Endometrial microvascular endothelial cells (primary cell): Measurements from ENCODE around the gene ANKS1B. TPM values are rescaled to one million over a fixed set of nuclear protein-coding genes. Genes with fewer than 3 reads are reported as not detected.
"Not testable (repeated sequence)": the region's sequence is repeated elsewhere in the genome, so short reads cannot be mapped to it uniquely, and the experiment has no call there.

Experiments used
- in situ Hi-C: cut with HindIII; loops from 2 replicates; pipeline ENCODE4 v1.10.0; 2017; ENCODE audit warnings: low sequenced_read_pairs, low pct_unique_long_range_greater_than_20kb; ENCODE audit errors: inconsistent ontology term
- total RNA-seq: library from RNA; depleted of rRNA; stranded (reverse); fragments of >200 nt; gene quantifications from one replicate; pipeline ENCODE4 v1.2.3, GENCODE V29; 2015; ENCODE audit errors: inconsistent ontology term

Gene ANKS1B
- total RNA-seq, 1 donor from 2014 or later, result not detected

- in situ Hi-C loops, result no loop called here
Observed at GRCh38 chr12:98772818-98773217, 1211.9 kb downstream of the ANKS1B start.

- in situ Hi-C loops, result no loop called here
Observed at GRCh38 chr12:98771811-98772752, 1212.7 kb downstream of the ANKS1B start.

- in situ Hi-C loops, result no loop called here
Observed at GRCh38 chr12:98770230-98770629, 1214.5 kb downstream of the ANKS1B start.

- in situ Hi-C loops, result no loop called here
Observed at GRCh38 chr12:98769068-98769467, 1215.7 kb downstream of the ANKS1B start.

- in situ Hi-C loops, result no loop called here
Observed at GRCh38 chr12:98767248-98767647, 1217.5 kb downstream of the ANKS1B start.

DNA sequence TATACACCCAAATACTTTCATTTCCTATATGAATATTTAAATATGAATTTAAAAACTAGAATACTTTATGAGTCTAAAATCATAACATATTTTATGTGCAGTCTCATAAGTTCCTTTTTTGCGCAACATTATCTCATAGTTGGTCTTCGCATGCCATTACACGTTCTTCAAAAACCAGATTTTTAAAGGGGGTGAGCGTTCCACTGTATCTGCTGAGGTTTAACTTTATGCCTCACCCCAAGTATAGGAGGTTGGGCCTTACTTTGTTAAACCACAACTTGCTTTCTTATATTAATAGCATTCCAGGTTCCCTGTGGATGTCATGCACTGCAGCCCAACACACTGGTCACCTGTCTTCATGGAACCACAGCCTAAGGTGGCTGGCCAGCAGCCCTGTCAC, 1221.1 kb downstream of the ANKS1B start:
- in situ Hi-C loops, result no loop called here

DNA sequence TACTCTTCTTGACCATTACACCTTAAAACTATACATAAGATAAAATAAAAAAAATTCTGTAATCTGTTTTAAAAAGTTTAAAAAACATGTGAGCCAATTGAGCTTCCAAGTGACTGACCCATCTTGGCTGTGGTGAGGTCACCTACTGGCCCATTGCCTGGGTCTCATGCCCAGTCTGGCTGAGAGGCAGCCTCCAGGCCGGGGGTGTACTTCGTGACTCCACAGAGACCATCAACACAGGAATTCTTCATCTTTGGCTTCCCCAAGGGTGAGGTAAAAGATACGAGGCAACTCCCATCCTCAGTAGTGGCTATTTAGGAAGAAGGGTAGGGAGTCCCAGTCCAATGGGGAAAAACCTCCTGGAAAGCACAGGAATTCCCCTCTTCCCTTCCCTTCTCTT, 1226.4 kb downstream of the ANKS1B start:
- in situ Hi-C loops, result no loop called here

DNA sequence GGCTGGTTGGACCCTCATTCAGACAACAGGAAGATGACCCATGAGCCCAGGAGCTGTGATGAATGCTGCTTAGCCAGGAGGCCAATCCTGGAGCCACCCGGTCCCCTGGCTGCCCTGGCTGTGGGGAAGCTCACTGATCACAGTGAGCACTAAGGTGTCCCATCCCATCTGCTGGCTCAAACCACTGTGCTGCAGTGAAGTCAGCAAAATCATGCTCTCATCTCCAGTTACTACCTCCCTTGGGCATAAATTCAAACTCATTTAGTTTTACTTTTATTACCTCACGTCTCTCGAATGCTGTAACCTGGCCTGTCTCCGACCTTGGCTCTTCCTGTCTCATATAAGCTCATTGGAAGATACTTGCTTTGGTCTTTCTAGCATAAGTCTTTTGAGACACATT, 1227.3 kb downstream of the ANKS1B start:
- in situ Hi-C loops, result no loop called here

DNA sequence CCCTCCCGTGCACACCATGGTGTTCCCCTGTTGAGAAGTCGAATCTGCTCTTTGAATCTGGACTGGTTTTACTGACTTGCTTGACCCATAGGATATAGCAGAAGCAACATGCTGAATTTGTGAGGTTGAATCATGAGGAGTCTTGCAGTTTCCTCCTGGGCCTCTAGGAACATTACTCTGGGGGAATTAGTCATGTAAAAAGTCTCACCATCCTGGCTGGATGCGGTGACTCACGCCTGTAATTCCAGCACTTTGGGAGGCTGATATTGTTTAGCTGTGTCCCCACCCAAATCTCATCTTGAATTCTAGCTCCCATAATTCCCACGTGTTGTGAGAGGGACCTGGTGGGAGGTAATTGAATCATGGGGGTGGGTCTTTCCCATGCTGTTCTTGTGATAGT, 1228.9 kb downstream of the ANKS1B start:
- in situ Hi-C loops, result not testable (repeated sequence)

DNA sequence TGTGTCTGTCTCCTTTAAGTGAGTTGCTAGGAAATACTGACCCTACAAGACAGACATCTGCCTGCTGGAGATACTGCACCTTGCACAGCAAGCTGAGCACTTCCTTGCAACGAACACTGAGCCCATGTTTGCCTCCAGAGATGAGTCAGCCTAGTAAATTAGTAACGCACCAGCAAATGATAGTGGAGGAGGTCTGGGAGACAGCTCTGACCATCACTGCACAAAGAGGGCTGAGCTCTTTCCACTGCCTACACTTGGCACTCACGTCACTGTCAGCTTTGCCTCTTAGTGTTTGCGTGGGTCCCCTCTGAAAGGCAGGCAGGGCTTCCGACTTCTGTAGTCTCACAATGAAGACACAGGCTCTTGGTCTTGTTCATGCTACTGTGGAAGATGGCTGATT, 1230.6 kb downstream of the ANKS1B start:
- in situ Hi-C loops, result no loop called here

DNA sequence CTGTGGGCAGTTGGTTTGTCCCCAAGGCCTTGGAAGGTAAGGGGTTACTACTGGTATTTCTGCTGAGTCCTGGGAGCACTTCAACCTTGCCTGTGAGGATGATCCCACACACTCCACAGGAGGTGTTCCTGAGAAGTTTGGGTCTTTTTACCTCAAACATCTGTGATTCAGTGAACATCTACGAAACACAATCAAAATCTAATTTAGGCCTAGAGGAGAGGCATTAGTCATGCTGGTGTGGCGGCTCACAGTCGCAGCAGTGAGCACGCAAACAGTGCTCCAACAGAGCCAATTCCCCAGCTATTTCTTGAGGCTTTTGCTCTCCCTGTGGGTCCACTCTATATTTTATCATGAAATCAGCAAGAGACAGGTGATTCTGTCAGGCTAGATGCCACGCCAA, 1232.0 kb downstream of the ANKS1B start:
- in situ Hi-C loops, result no loop called here

- in situ Hi-C loops, result no loop called here
Observed at GRCh38 chr12:98751580-98752115, 1233.1 kb downstream of the ANKS1B start.

GRCh38 chr12:98750511-98750910, 1234.2 kb downstream of the ANKS1B start:
- in situ Hi-C loops, result no loop called here

GRCh38 chr12:98748463-98748862, 1236.3 kb downstream of the ANKS1B start:
- in situ Hi-C loops, result no loop called here

DNA sequence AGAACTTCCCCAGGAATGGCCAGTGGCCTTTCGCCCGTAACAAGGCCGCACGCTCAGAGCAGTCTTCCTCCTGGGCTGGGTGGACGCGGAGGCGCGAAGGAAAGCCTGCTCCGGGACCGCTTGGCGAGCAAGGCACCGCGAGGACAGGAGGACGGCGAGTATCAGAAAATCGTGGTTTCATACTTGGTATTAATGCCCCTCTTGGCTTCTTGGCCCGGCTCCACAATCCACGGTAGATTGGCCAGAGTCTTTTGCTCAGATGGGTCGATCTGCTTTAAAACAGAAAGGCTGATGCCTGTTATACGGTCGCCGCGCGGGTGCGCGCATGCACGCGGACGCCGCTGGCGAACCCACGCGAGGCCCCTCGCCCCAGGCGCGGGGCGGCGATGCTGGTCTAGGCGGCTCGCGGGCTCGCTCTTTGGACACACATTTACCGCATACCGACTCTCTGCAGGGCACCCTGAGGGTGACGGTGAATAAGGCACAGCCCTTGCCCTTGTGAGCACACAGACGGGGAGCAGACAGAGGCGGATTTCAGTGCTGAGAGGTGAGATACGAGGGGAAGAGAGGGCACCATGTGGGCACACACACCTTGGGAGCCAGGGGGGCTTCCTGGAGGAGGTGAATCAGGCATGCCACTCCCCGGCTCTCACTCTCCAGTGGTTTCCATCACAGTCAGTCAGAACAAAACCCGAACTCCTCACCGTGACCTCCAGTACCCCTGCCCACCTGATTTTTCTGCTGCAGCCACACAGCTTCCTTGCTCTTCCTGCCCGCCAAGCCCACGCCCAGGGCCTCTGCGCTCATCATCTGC, 1239.0 kb downstream of the ANKS1B start:
- in situ Hi-C loops, result no loop called here

GRCh38 chr12:98744680-98745079, 1240.1 kb downstream of the ANKS1B start:
- in situ Hi-C loops, result no loop called here

GRCh38 chr12:98743362-98743953, 1241.3 kb downstream of the ANKS1B start:
- in situ Hi-C loops, result no loop called here

GRCh38 chr12:98741556-98742265, 1243.0 kb downstream of the ANKS1B start:
- in situ Hi-C loops, result no loop called here

- in situ Hi-C loops, result no loop called here
Observed at GRCh38 chr12:98741196-98741555, 1243.6 kb downstream of the ANKS1B start.
